Measurements from ENCODE around the gene DIP2B.

- TF ChIP-seq CTCF (conservative IDR thresholded peaks at IDR 0.05) = no peak
- TF ChIP-seq EZH2 (IDR thresholded peaks at IDR 0.05; ENCODE audit: low read depth) = no peak
These were observed 41.0 kb downstream of the DIP2B start for GRCh38 chr12:50545786-50546185.

Measured in PC-9 (cell line).